ENCODE results near the gene NCL.

DNA sequence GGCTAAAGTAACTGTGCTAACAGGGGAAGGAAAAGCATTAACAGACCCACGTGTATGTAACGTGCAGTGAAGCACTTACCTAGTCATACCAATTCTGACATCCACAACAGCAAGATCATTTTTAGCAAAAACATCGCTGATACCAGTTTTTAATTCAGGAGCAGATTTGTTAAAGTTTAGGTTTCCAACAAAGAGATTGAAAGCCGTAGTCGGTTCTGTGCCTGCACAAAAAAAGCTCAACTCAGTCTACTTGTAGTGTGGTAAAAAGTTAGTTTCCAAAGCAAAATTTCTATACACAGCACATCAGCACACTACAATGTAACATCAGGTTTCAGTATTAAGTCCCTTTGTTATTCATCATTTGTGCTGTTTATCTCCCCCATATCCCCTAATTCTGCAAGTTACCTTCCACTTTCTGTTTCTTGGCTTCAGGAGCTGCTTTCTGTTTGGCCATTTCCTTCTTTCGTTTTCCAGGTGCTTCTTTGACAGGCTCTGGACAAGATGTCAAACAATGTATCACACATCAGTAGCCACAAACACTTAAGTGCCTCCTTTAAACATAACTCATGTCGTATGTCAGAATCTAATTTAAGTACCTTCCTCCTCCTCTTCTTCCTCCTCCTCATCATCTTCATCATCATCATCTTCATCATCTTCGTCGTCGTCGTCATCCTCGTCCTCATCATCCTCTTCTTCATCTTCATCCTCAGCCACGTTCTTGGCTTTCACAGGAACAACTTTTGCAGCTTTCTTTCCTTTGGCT lies 4.0 kb downstream of the NCL start:
- TF ChIP-seq, protein P1, sequence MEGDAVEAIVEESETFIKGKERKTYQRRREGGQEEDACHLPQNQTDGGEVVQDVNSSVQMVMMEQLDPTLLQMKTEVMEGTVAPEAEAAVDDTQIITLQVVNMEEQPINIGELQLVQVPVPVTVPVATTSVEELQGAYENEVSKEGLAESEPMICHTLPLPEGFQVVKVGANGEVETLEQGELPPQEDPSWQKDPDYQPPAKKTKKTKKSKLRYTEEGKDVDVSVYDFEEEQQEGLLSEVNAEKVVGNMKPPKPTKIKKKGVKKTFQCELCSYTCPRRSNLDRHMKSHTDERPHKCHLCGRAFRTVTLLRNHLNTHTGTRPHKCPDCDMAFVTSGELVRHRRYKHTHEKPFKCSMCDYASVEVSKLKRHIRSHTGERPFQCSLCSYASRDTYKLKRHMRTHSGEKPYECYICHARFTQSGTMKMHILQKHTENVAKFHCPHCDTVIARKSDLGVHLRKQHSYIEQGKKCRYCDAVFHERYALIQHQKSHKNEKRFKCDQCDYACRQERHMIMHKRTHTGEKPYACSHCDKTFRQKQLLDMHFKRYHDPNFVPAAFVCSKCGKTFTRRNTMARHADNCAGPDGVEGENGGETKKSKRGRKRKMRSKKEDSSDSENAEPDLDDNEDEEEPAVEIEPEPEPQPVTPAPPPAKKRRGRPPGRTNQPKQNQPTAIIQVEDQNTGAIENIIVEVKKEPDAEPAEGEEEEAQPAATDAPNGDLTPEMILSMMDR (conservative IDR thresholded peaks at IDR 0.05; ENCODE audit: low read depth, low read length) = no peak
- TF ChIP-seq, protein P2, sequence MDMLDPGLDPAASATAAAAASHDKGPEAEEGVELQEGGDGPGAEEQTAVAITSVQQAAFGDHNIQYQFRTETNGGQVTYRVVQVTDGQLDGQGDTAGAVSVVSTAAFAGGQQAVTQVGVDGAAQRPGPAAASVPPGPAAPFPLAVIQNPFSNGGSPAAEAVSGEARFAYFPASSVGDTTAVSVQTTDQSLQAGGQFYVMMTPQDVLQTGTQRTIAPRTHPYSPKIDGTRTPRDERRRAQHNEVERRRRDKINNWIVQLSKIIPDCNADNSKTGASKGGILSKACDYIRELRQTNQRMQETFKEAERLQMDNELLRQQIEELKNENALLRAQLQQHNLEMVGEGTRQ (IDR thresholded peaks at IDR 0.05; ENCODE audit: low read depth, low read length) = no peak
- TF ChIP-seq RCOR1 (IDR thresholded peaks at IDR 0.05; ENCODE audit: insufficient replicate concordance, low read length) = no peak
- no peak for TF ChIP-seq POLR2A (IDR thresholded peaks at IDR 0.05; ENCODE audit: low read depth, low read length)
- TF ChIP-seq RFX5 (IDR thresholded peaks at IDR 0.05; ENCODE audit: low read depth, low read length) = no peak
- TF ChIP-seq FOS (IDR thresholded peaks at IDR 0.05; ENCODE audit: low read depth, low read length) = no peak
- TF ChIP-seq, protein P3, sequence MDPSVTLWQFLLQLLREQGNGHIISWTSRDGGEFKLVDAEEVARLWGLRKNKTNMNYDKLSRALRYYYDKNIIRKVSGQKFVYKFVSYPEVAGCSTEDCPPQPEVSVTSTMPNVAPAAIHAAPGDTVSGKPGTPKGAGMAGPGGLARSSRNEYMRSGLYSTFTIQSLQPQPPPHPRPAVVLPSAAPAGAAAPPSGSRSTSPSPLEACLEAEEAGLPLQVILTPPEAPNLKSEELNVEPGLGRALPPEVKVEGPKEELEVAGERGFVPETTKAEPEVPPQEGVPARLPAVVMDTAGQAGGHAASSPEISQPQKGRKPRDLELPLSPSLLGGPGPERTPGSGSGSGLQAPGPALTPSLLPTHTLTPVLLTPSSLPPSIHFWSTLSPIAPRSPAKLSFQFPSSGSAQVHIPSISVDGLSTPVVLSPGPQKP (IDR thresholded peaks at IDR 0.05; ENCODE audit: borderline replicate concordance, low read depth, low read length) = no peak
- no peak for TF ChIP-seq MAZ (IDR thresholded peaks at IDR 0.05; ENCODE audit: borderline replicate concordance, low read depth, low read length)
- no peak for TF ChIP-seq RAD21 (IDR thresholded peaks at IDR 0.05; ENCODE audit: low read length)
- no peak for TF ChIP-seq SMC3 (IDR thresholded peaks at IDR 0.05; ENCODE audit: low read depth, low read length)
- no peak for TF ChIP-seq MXI1 (IDR thresholded peaks at IDR 0.05; ENCODE audit: borderline replicate concordance, low read depth, low read length)
